Adrenal gland (tissue), 12 donors: ENCODE data around the gene MYO1E. TPM values are rescaled to one million over a fixed set of nuclear protein-coding genes. Genes with fewer than 3 reads are reported as not detected.

ENCODE experiments used
- DNase-seq, 7 donors: peaks; one replicate each; pipeline ENCODE4 v3.0.0-alpha.2; 2019 to 2020
- H3K27ac ChIP-seq, 5 donors: fragments of 200-600 bp; sonication (generic) in 4 of 5; 1 replicate in 3 of 5; 2 replicates in 2 of 5; pipeline versions ENCODE4 v1.5.1 to v1.8.0; 2016 to 2020; ENCODE audit warnings: mild to moderate bottlenecking in 1 of 5
- H3K27me3 ChIP-seq: fragments of 200-600 bp; 2 replicates; pipeline ENCODE4 v1.8.0; 2021
- H3K36me3 ChIP-seq, 2 donors: fragments of 200-600 bp; replicated peaks in 1 of 2; 1 replicate in 1 of 2; 2 replicates in 1 of 2; pipeline versions ENCODE4 v1.5.1 to v1.8.0; 2018 to 2022
- H3K4me1 ChIP-seq, 2 donors: fragments of 200-600 bp; replicated peaks in 1 of 2; 1 replicate in 1 of 2; 2 replicates in 1 of 2; pipeline versions ENCODE4 v1.5.1 to v1.8.0; 2018 to 2021
- H3K4me3 ChIP-seq, 4 donors: fragments of 200-600 bp; sonication (generic) in 3 of 4; one replicate each; pipeline ENCODE4 v1.5.1; 2016 to 2018
- H3K9me3 ChIP-seq, 3 donors: fragments of 200-600 bp; sonication (generic) in 1 of 3; replicated peaks in 1 of 3; 1 replicate in 2 of 3; 2 replicates in 1 of 3; pipeline versions ENCODE4 v1.5.1 to v1.8.0; 2016 to 2021
- POLR2A ChIP-seq, 2 donors: fragments of 450-650 bp; IDR thresholded peaks; one replicate each; pipeline ENCODE4 v1.6.1; 2017; ENCODE audit warnings: antibody characterized with exemption in 2 of 2, mild to moderate bottlenecking in 2 of 2, moderate library complexity in 1 of 2
- WGBS, 4 donors: extraction: QIAGEN DNeasy Blood & Tissue Kit in 2 of 4; methylation state at CpG; one replicate each; pipeline versions ENCODE4 v1.1.5 to v1.1.7; 2013 to 2017; 5-methylcytosine and 5-hydroxymethylcytosine counted together
- intact Hi-C, 2 donors: fragments of 100-400 bp; cut with DNase I; formaldehyde crosslinking; loops; one replicate each; pipeline versions ENCODE4 v1.14.1 to v1.15.0; 2022 to 2023
- polyA plus RNA-seq, 3 donors: library from polyadenylated mRNA; stranded (reverse); fragments of 200-250 nt in 2 of 3; fragments of 350-450 nt in 1 of 3; fragmentation: Illumina TruSeq in 1 of 3; extraction: RNeasy Lipid Tissue Mini Kit (QIAGEN cat#74804) in 1 of 3; gene quantifications; one replicate each; pipeline ENCODE4 v1.2.3, GENCODE V29; 2013 to 2014
- total RNA-seq, 9 donors: library from RNA; depleted of rRNA in 4 of 9; stranded (reverse); fragments of >200 nt in 4 of 9; fragments of 120-200 nt in 1 of 9; fragmentation: NEBNext Ultra II Directional in 1 of 9; extraction: Animal tissue kit (Norgen Biotek cat#: 25700) in 1 of 9; gene quantifications; one replicate each; pipeline versions ENCODE4 v1.1.0 to v1.2.4, GENCODE V29; 2013 to 2023
- TF ChIP-seq, protein P1 (sequence below), 6 experiments: fragments of 450-650 bp in 4 of 6; fragments of 200-600 bp in 2 of 6; sonication (generic) in 1 of 6; IDR thresholded peaks; 1 replicate in 5 of 6; 2 replicates in 1 of 6; pipeline versions ENCODE4 v1.5.1 to v1.8.0; 2016 to 2021; ENCODE audit warnings: antibody characterized with exemption in 6 of 6, mild to moderate bottlenecking in 2 of 6, moderate library complexity in 1 of 6
- donor health status: healthy with polysubstance abuse.
- donor health status: Bipolar disorder and iron deficiency.
- donor health status: DM: yes; HTN: yes; CAD: no.
- donor health status: DM: no; HTN: no; CAD: no.
- donor health status: DM: no; HTN: no; CAD: no.
- donor health status: DM: yes; HTN: yes; CAD: no.

Gene MYO1E
- total and polyA plus RNA-seq, 12 donors = 11.9 to 50.8 (median 26.0) TPM

DNA sequence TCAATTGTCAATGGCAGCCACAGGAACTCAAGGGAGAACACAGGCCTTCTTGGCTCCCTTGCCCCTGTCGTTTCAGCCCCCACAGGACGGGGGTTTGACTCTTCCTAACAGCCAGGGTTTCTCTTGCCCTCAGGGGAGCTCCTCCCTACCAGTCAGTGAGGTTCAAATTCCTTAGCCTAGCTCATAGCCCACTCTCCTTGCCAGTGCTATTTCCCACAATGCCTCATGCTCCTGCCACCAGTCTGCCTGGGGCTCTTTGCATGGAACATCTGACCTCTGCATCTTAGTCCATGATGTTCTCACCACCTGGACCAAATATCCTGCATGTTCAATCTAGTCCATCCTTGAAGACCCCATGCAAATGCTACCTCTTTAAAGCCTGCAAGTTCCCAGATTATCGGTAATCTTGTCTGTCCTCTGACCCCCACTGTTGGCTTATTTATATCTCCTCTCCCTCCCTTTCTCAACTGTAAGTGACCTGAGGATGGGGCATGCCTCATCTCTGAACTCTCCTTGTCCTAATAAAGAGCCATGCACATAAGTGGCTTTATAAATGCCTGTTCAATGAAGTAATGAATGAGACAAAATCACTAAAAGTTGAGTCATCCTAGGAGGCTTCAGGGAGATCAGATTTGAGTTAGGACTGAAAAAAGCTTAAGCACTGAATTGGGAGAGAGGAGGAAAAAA, 78.0 kb downstream of the MYO1E start:
- DNase-seq = no peak
- TF ChIP-seq, protein P1, sequence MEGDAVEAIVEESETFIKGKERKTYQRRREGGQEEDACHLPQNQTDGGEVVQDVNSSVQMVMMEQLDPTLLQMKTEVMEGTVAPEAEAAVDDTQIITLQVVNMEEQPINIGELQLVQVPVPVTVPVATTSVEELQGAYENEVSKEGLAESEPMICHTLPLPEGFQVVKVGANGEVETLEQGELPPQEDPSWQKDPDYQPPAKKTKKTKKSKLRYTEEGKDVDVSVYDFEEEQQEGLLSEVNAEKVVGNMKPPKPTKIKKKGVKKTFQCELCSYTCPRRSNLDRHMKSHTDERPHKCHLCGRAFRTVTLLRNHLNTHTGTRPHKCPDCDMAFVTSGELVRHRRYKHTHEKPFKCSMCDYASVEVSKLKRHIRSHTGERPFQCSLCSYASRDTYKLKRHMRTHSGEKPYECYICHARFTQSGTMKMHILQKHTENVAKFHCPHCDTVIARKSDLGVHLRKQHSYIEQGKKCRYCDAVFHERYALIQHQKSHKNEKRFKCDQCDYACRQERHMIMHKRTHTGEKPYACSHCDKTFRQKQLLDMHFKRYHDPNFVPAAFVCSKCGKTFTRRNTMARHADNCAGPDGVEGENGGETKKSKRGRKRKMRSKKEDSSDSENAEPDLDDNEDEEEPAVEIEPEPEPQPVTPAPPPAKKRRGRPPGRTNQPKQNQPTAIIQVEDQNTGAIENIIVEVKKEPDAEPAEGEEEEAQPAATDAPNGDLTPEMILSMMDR (IDR thresholded peaks at IDR 0.05) = no peak
- no peak for TF ChIP-seq POLR2A (IDR thresholded peaks at IDR 0.05)
- no peaks in the 10 kb centered on the region for H3K9me3 ChIP-seq
- no peaks in the 10 kb centered on the region for H3K36me3 ChIP-seq
- no peaks in the 10 kb centered on the region for H3K4me1 ChIP-seq
- H3K4me3 ChIP-seq = no peak overlapping the region
- no peak overlapping the region for H3K27ac ChIP-seq
- WGBS, 4 donors = 85 to 94% (median 88%) methylated on average over 3 of the region's 3 CpGs
- intact Hi-C loops = no loop called here
- no peaks in the 10 kb centered on the region for H3K27me3 ChIP-seq

DNA sequence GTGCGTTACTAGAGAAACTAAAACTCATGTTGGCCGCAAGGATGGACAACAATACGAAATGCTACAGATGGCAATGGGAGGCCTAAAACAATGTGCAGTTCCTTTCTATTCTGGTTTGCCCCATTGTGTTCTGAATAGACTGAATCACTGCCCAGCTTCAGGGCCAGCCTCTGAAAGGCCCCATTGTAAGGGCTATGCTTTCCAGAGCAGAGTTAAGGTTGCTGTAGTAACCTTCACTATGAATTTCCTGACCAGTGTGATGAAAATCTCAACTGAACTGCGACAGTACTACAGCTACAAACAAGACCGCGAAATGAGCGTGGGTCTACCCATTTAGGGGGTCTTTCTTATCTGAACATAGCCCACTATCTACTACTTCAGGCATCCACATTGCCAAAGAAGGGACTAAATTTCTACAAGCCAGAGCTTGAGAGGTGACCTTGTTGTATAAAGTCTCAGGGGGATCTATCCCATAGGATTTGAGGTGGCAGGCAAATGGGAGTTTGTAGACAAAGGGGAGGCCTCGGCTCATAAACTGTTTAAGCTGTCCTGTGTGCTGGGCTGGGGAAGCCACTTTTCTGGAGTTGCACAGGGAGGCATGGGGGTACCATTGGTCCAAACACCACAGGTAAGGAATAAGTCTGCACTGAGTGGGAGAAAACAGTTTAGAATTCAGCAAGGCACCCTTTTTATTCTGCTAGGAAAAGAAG, 80.1 kb downstream of the MYO1E start:
- Histone ChIP-seq H3K27me3 (no peaks in the 10 kb centered on the region), H3K4me3 (no peak overlapping the region), H3K4me1 (no peaks in the 10 kb centered on the region), H3K36me3 (no peaks in the 10 kb centered on the region), H3K9me3 (no peaks in the 10 kb centered on the region), H3K27ac (no peak overlapping the region)
- intact Hi-C loops = no loop called here
- WGBS, 4 donors = 82 to 94% (median 88%) methylated on average over 8 of the region's 8 CpGs
- DNase-seq = no peak
- TF ChIP-seq POLR2A (IDR thresholded peaks at IDR 0.05) = no peak
- TF ChIP-seq, protein P1 (IDR thresholded peaks at IDR 0.05) = no peak

DNA sequence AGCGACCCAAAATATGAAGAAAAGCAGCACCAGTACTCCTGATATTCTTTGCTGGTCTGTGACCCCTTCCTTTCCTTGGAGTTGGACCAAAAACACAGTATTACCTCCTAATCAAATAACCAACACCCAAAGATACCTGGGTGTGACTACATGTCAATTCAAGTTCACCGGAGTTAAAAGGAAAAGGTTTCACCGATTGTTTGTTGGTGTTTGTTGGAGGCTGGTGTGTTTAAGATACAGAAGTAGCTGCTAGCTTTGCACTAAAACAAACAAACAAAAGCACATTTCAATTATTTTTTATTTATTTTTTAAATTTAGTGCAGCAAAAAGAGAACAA, 81.5 kb downstream of the MYO1E start:
- Histone ChIP-seq H3K4me3 (no peak overlapping the region), H3K4me1 (no peaks in the 10 kb centered on the region), H3K27ac (no peak overlapping the region), H3K27me3 (no peaks in the 10 kb centered on the region), H3K9me3 (no peaks in the 10 kb centered on the region), H3K36me3 (no peaks in the 10 kb centered on the region)
- 85 to 93% (median 92%) methylated on average over 3 of the region's 3 CpGs for WGBS, 4 donors
- TF ChIP-seq POLR2A (IDR thresholded peaks at IDR 0.05) = no peak
- no peak for DNase-seq
- intact Hi-C loops = no loop called here

DNA sequence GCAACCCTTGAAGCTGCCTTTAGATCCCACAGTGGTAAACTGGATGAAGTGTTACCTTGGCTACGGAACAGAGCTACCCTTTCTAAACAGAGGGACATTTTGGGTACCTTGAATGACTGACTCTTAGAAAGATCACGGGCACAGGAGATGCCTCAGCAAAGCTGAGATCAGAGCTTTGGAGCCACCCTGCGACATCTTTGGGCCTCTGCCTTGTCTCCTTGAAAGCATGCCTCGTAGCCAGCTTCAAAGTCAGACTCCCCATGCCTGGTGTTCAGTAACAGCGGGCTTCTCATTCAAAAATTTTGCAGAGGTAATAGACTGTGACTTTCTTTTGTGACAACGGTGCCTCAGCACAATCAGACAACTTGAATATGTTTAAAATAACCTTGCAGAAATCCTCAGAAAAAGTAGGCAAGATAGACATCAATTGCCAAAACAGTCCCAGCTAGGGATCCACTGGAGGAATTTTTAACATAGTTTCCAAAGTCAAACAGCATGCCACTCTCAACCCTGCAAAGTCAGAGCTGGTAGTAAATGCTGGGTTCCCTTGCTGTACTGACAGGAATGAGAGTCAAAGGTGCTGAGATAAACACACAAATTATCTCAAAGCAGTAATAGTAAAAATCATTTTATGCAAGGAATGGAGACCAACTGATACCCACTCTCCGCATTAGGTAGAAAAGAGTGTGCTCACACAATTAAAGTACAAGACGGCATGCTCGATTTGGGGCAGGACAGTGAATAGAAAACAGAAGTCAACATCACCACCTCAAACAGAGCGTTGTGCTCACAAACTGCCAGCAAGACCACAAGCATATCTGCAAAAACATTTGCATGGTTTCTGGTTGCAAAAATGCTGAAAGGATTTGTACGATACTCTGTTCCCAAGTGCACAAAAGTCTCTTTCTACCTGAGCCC, 82.1 kb downstream of the MYO1E start:
- no peak for DNase-seq
- H3K27ac ChIP-seq = no peak overlapping the region
- no peak overlapping the region for H3K4me3 ChIP-seq
- intact Hi-C loops = no loop called here
- no peaks in the 10 kb centered on the region for H3K4me1 ChIP-seq
- WGBS, 4 donors = 80 to 86% (median 84%) methylated on average over 11 of the region's 11 CpGs
- H3K27me3 ChIP-seq = no peaks in the 10 kb centered on the region
- no peaks in the 10 kb centered on the region for H3K36me3 ChIP-seq
- no peak for TF ChIP-seq POLR2A (IDR thresholded peaks at IDR 0.05)
- TF ChIP-seq, protein P1 (IDR thresholded peaks at IDR 0.05) = no peak
- H3K9me3 ChIP-seq = no peaks in the 10 kb centered on the region
